IPS DF 4.7 (cell line): ENCODE data around the gene PGBD2.
"Not testable (repeated sequence)": the region's sequence is repeated elsewhere in the genome, so short reads cannot be mapped to it uniquely, and the experiment has no call there.

Experiments
- DNase-seq: peaks from one replicate; pipeline ENCODE4 v3.0.0-alpha.2; 2013; ENCODE audit warnings: low spot score; ENCODE audit errors: extremely low read depth

PGBD2 gene

GRCh38 chr1:248886237-248886895 is 19.7 kb upstream of the PGBD2 start:
- DNase-seq: no peak

- DNase-seq: not testable (repeated sequence)
These were observed 16.2 kb upstream of the PGBD2 start for GRCh38 chr1:248889914-248890243.

GRCh38 chr1:248890549-248891498 is 15.2 kb upstream of the PGBD2 start:
- no peak for DNase-seq

GRCh38 chr1:248891758-248892157 is 14.3 kb upstream of the PGBD2 start:
- DNase-seq: no peak

GRCh38 chr1:248892590-248892989 is 13.4 kb upstream of the PGBD2 start:
- no peak for DNase-seq

- no peak for DNase-seq
These were observed 11.2 kb upstream of the PGBD2 start for GRCh38 chr1:248894837-248895236.

- DNase-seq: no peak
These were observed 8.4 kb upstream of the PGBD2 start for GRCh38 chr1:248897412-248898337.

GRCh38 chr1:248900637-248901036 is 5.4 kb upstream of the PGBD2 start:
- DNase-seq: no peak

- DNase-seq: no peak
These were observed 4.5 kb upstream of the PGBD2 start for GRCh38 chr1:248901578-248901977.

GRCh38 chr1:248904437-248905216 is 1.4 kb upstream of the PGBD2 start:
- no peak for DNase-seq

GRCh38 chr1:248905662-248906008 is 400 bp upstream of the PGBD2 start:
- DNase-seq: no peak

GRCh38 chr1:248906753-248907661 is 972 bp downstream of the PGBD2 start:
- DNase-seq: no peak

GRCh38 chr1:248910761-248911160 is 4.7 kb downstream of the PGBD2 start:
- DNase-seq: no peak

- DNase-seq: no peak
These were observed 7.9 kb downstream of the PGBD2 start for GRCh38 chr1:248913933-248914332.

- DNase-seq: no peak
These were observed 8.9 kb downstream of the PGBD2 start for GRCh38 chr1:248914796-248915381.

- no peak for DNase-seq
These were observed 12.1 kb downstream of the PGBD2 start for GRCh38 chr1:248918131-248918530.

GRCh38 chr1:248923352-248924338 is 17.6 kb downstream of the PGBD2 start:
- DNase-seq: no peak
